Ascending aorta (tissue), 2 donors: ENCODE data around the gene IQCH. TPM values are rescaled to one million over a fixed set of nuclear protein-coding genes. Genes with fewer than 3 reads are reported as not detected.

ENCODE experiments used
- DNase-seq, 2 donors: peaks; one replicate each; pipeline ENCODE4 v3.0.0-alpha.2; 2019; ENCODE audit warnings: low spot score in 2 of 2
- H3K27ac ChIP-seq, 2 donors: fragments of 200-600 bp; sonication (generic); one replicate each; pipeline ENCODE4 v1.5.1; 2016 to 2017; ENCODE audit warnings: mild to moderate bottlenecking in 1 of 2
- H3K27me3 ChIP-seq: fragments of 200-600 bp; sonication (generic); one replicate; pipeline ENCODE4 v1.5.1; 2017
- H3K36me3 ChIP-seq, 2 donors: fragments of 200-600 bp; sonication (generic); one replicate each; pipeline ENCODE4 v1.5.1; 2016
- H3K4me1 ChIP-seq, 2 donors: fragments of 200-600 bp; sonication (generic); one replicate each; pipeline ENCODE4 v1.5.1; 2016 to 2017; ENCODE audit warnings: mild to moderate bottlenecking in 1 of 2
- H3K4me3 ChIP-seq, 2 donors: fragments of 200-600 bp; sonication (generic); one replicate each; pipeline ENCODE4 v1.5.1; 2016 to 2017; ENCODE audit warnings: mild to moderate bottlenecking in 1 of 2
- H3K9me3 ChIP-seq, 2 donors: fragments of 200-600 bp; sonication (generic); one replicate each; pipeline ENCODE4 v1.5.1; 2016
- CTCF ChIP-seq, 3 experiments: fragments of 200-600 bp in 2 of 3; fragments of 450-650 bp in 1 of 3; sonication (generic) in 2 of 3; IDR thresholded peaks; one replicate each; pipeline ENCODE4 v1.5.1; 2016 to 2019; ENCODE audit warnings: antibody characterized with exemption in 3 of 3, mild to moderate bottlenecking in 1 of 3, moderate library complexity in 1 of 3
- intact Hi-C: fragments of 100-400 bp; cut with DNase I; formaldehyde crosslinking; loops from one replicate; pipeline ENCODE4 v1.15.1; 2023
- total RNA-seq: library from RNA; depleted of rRNA; stranded (reverse); fragments of >200 nt; gene quantifications from one replicate; pipeline ENCODE4 v1.1.0, GENCODE V29; 2016

The IQCH gene
- total RNA-seq, 1 donor from 2014 or later = not detected

GRCh38 chr15:67551207-67551743, 296.7 kb downstream of the IQCH start:
- Histone ChIP-seq H3K4me3 (no peak overlapping the region), H3K4me1 (peaks cover 0 to 6% of the 10 kb centered on the region in 2 donors), H3K27ac (no peak overlapping the region), H3K27me3 (no peaks in the 10 kb centered on the region), H3K36me3 (peaks cover 4 to 22% of the 10 kb centered on the region in 2 donors), H3K9me3 (no peaks in the 10 kb centered on the region)
- intact Hi-C loops = no loop called here
- no peak for TF ChIP-seq CTCF (IDR thresholded peaks at IDR 0.05)
- no peak for DNase-seq

Other genes with a start within 250 kb of the IQCH start
- 89.3 TPM for gene SMAD3, start 189.2 kb upstream of the IQCH start, total RNA-seq
- gene AAGAB, start 125 bp upstream of the IQCH start, total RNA-seq = 27.8 TPM